ENCODE data around the gene KRT32.
"Not testable (repeated sequence)": the region's sequence is repeated elsewhere in the genome, so short reads cannot be mapped to it uniquely, and the experiment has no call there.

The KRT32 gene

GRCh38 chr17:41462705-41463104 lies 4.5 kb downstream of the KRT32 start:
- DNase-seq = no peak

- no peak for DNase-seq
Observed at GRCh38 chr17:41457676-41458075, 9.5 kb downstream of the KRT32 start.

- no peak for DNase-seq
Observed at GRCh38 chr17:41456204-41456603, 11.0 kb downstream of the KRT32 start.

- no peak for DNase-seq
Observed at GRCh38 chr17:41455236-41455635, 11.9 kb downstream of the KRT32 start.

GRCh38 chr17:41453066-41453465 lies 14.1 kb downstream of the KRT32 start:
- DNase-seq = no peak

GRCh38 chr17:41452281-41452680 lies 14.9 kb downstream of the KRT32 start:
- DNase-seq = no peak

- no peak for DNase-seq
Observed at GRCh38 chr17:41451154-41451728, 15.9 kb downstream of the KRT32 start.

- no peak for DNase-seq
Observed at GRCh38 chr17:41449008-41449407, 18.2 kb downstream of the KRT32 start.

- DNase-seq = no peak
Observed at GRCh38 chr17:41448506-41448905, 18.7 kb downstream of the KRT32 start.

GRCh38 chr17:41446806-41447205 lies 20.4 kb downstream of the KRT32 start:
- no peak for DNase-seq

- no peak for DNase-seq
Observed at GRCh38 chr17:41444640-41445039, 22.5 kb downstream of the KRT32 start.

- DNase-seq = no peak
Observed at GRCh38 chr17:41444186-41444585, 23.0 kb downstream of the KRT32 start.

- DNase-seq = no peak
Observed at GRCh38 chr17:41442739-41443138, 24.4 kb downstream of the KRT32 start.

- DNase-seq = no peak
Observed at GRCh38 chr17:41440531-41441033, 26.6 kb downstream of the KRT32 start, which contains the start of gene KRT38. TSS of gene KRT38 (minus strand) at chr17:41440983. CDS start at chr17:41440921, 62 bp downstream.

- DNase-seq = no peak
Observed at GRCh38 chr17:41439375-41439774, 27.8 kb downstream of the KRT32 start.

GRCh38 chr17:41437769-41438168 lies 29.4 kb downstream of the KRT32 start:
- no peak for DNase-seq

GRCh38 chr17:41437254-41437653 lies 29.9 kb downstream of the KRT32 start:
- no peak for DNase-seq

- no peak for DNase-seq
Observed at GRCh38 chr17:41434415-41434814, 32.8 kb downstream of the KRT32 start.

GRCh38 chr17:41434005-41434404 lies 33.2 kb downstream of the KRT32 start:
- DNase-seq = no peak

- DNase-seq = no peak
Observed at GRCh38 chr17:41433586-41433985, 33.6 kb downstream of the KRT32 start.

- DNase-seq = not testable (repeated sequence)
Observed at GRCh38 chr17:41430376-41430775, 36.8 kb downstream of the KRT32 start.

- DNase-seq = no peak
Observed at GRCh38 chr17:41429667-41430066, 37.5 kb downstream of the KRT32 start.

GRCh38 chr17:41428591-41429291 lies 38.4 kb downstream of the KRT32 start:
- DNase-seq = no peak

- no peak for DNase-seq
Observed at GRCh38 chr17:41424111-41424635, 43.0 kb downstream of the KRT32 start, which contains the start of gene KRT37. TSS of gene KRT37 (minus strand) at chr17:41424585. CDS start at chr17:41424523, 62 bp downstream.

Measured in activated CD4-positive, CD25-positive, alpha-beta regulatory T cell treated with anti-CD3 and anti-CD28 coated beads, Interleukin-2, amount 50 U/mL, for 72 hours (primary cell).